HepG2 (cell line): Measurements from ENCODE around the gene HMCN1. TPM values are rescaled to one million over a fixed set of nuclear protein-coding genes. Genes with fewer than 3 reads are reported as not detected.

Experiments
- ATAC-seq: fragments of 200-7000 bp; cut with Tn5 transposase; 3 replicates; pipeline ENCODE4 v1.9.1; 2020; ENCODE audit warnings: mild to moderate bottlenecking, moderate library complexity
- BruUV-seq: library from RNA; stranded (reverse); fragments of 400-500 nt; replicated peaks from 2 replicates; lab custom pipeline; 2021; lab: Mats Ljungman, UMichigan
- CTCF ChIA-PET: fragments of 300-600 bp; formaldehyde crosslinking; extraction: SDS; loops from one replicate; lab custom pipeline; 2021; ENCODE audit warnings: low total read pairs, inconsistent platforms, low intra/inter-chr PET ratio; lab: Yijun Ruan, JAX
- POLR2A ChIA-PET: fragments of 350-600 bp; sonication (Branson Sonifier 250); formaldehyde crosslinking; loops from one replicate; lab custom pipeline; 2020; ENCODE audit warnings: antibody characterized with exemption, inconsistent platforms; lab: Yijun Ruan, JAX
- DNase-seq: peaks from one replicate; pipeline ENCODE4 v3.0.0-alpha.2; 2015; ENCODE audit warnings: low spot score
- FAIRE-seq: peaks from 3 replicates; lab custom pipeline; 2011; peaks lifted over from hg19 to GRCh38; lab: Jason Lieb, UNC
- H2AFZ ChIP-seq: one replicate; pipeline ENCODE4 v1.6.1; 2011; ENCODE audit warnings: low read length, inconsistent platforms
- H3K27ac ChIP-seq: fragments of 300-600 bp; 3 replicates; pipeline ENCODE4 v1.8.0; 2011; ENCODE audit warnings: mixed run types, mild to moderate bottlenecking, mixed read lengths, low read length, inconsistent platforms; ENCODE audit not compliant: insufficient read depth; ENCODE audit errors: extremely low read length
- H3K27me3 ChIP-seq, 2 experiments: fragments of 200-600 bp in 1 of 2; 2 replicates in 1 of 2; 3 replicates in 1 of 2; pipeline versions ENCODE4 v1.6.0 to v1.8.0; 2011; ENCODE audit warnings: low read length in 2 of 2, mild to moderate bottlenecking in 2 of 2, moderate library complexity in 2 of 2, inconsistent platforms in 1 of 2; ENCODE audit not compliant: insufficient read depth in 2 of 2, control insufficient read depth in 1 of 2
- H3K36me3 ChIP-seq, 2 experiments: fragments of 200-600 bp in 1 of 2; replicated peaks in 1 of 2; 2 replicates in 1 of 2; 3 replicates in 1 of 2; pipeline versions ENCODE4 v1.5.1 to v1.8.0; 2011; ENCODE audit warnings: low read length in 2 of 2, inconsistent platforms in 1 of 2; ENCODE audit not compliant: insufficient read depth in 2 of 2, control insufficient read depth in 1 of 2
- H3K4me1 ChIP-seq: 2 replicates; pipeline ENCODE4 v1.5.1; 2012; ENCODE audit warnings: low read length, inconsistent platforms; ENCODE audit not compliant: insufficient read depth
- H3K4me2 ChIP-seq: 2 replicates; pipeline ENCODE4 v1.6.0; 2011; ENCODE audit warnings: low read depth, low read length, inconsistent platforms
- H3K4me3 ChIP-seq, 3 experiments: fragments of 200-600 bp in 1 of 3; sonication (generic), shearing (Covaris generic) in 1 of 3; replicated peaks in 1 of 3; 2 replicates each; pipeline ENCODE4 v1.5.1; 2011 to 2016; ENCODE audit warnings: low read length in 3 of 3, inconsistent platforms in 2 of 3, low read depth in 2 of 3, mild to moderate bottlenecking in 2 of 3, control low read depth in 1 of 3, mixed read lengths in 1 of 3; ENCODE audit not compliant: insufficient read depth in 1 of 3
- H3K79me2 ChIP-seq: one replicate; pipeline ENCODE4 v1.6.1; 2011; ENCODE audit warnings: low read length, inconsistent platforms; ENCODE audit not compliant: insufficient read depth
- H3K9ac ChIP-seq: 2 replicates; pipeline ENCODE4 v1.6.0; 2011; ENCODE audit warnings: mild to moderate bottlenecking, low read depth, low read length, inconsistent platforms; ENCODE audit not compliant: insufficient read depth
- H3K9me3 ChIP-seq: 2 replicates; pipeline ENCODE4 v1.5.1; 2012; ENCODE audit warnings: mild to moderate bottlenecking, low read length
- H4K20me1 ChIP-seq: 2 replicates; pipeline ENCODE4 v1.6.0; 2011; ENCODE audit warnings: inconsistent platforms, mild to moderate bottlenecking, low read length, moderate library complexity; ENCODE audit not compliant: insufficient read depth
- DRAP1 ChIP-seq: IDR thresholded peaks from 2 replicates; pipeline ENCODE4 v1.6.1; 2016; ENCODE audit warnings: missing genetic modification reagents, missing compliant biosample characterization
- ELK4 ChIP-seq: sonication (generic); formaldehyde crosslinking; IDR thresholded peaks from 2 replicates; pipeline ENCODE4 v1.9.0; 2021; ENCODE audit warnings: missing genetic modification reagents, borderline replicate concordance
- HOXA3 ChIP-seq: sonication (generic); formaldehyde crosslinking; IDR thresholded peaks from 2 replicates; pipeline ENCODE4 v1.5.0; 2020; ENCODE audit warnings: missing genetic modification reagents
- HOXA9 ChIP-seq: sonication (generic); formaldehyde crosslinking; IDR thresholded peaks from 2 replicates; pipeline ENCODE4 v1.8.1; 2022; ENCODE audit warnings: missing genetic modification reagents, mild to moderate bottlenecking, moderate library complexity, borderline replicate concordance
- MLX ChIP-seq: IDR thresholded peaks from 2 replicates; pipeline ENCODE4 v1.6.1; 2016
- NBN ChIP-seq: fragments of 450-650 bp; conservative IDR thresholded peaks from 2 replicates; pipeline ENCODE4 v1.6.1; 2017
- PHB2 ChIP-seq: fragments of 450-650 bp; IDR thresholded peaks from 2 replicates; pipeline ENCODE4 v1.6.1; 2018; ENCODE audit not compliant: partially characterized antibody
- SIX4 ChIP-seq: sonication (generic); formaldehyde crosslinking; IDR thresholded peaks from 2 replicates; pipeline ENCODE4 v1.4.0; 2020; ENCODE audit warnings: missing genetic modification reagents
- SNAI1 ChIP-seq: sonication (generic); formaldehyde crosslinking; IDR thresholded peaks from 2 replicates; pipeline ENCODE4 v1.5.0; 2020; ENCODE audit warnings: mild to moderate bottlenecking, missing genetic modification reagents, borderline replicate concordance
- ZGPAT ChIP-seq: IDR thresholded peaks from 2 replicates; pipeline ENCODE4 v1.6.1; 2016; ENCODE audit warnings: mild to moderate bottlenecking
- ZNF17 ChIP-seq: sonication (generic); formaldehyde crosslinking; IDR thresholded peaks from 2 replicates; pipeline ENCODE4 v1.5.0; 2020; ENCODE audit warnings: mild to moderate bottlenecking, missing genetic modification reagents
- ZNF296 ChIP-seq: sonication (generic); formaldehyde crosslinking; conservative IDR thresholded peaks from 2 replicates; pipeline ENCODE4 v1.5.0; 2020; ENCODE audit warnings: mild to moderate bottlenecking, missing genetic modification reagents
- ZSCAN9 ChIP-seq: IDR thresholded peaks from 2 replicates; pipeline ENCODE4 v1.6.1; 2016; ENCODE audit warnings: borderline replicate concordance
- WGBS: methylation state at CpG from one replicate; pipeline ENCODE4 v1.1.6; 2017; ENCODE audit warnings: low lambda C conversion rate; 5-methylcytosine and 5-hydroxymethylcytosine counted together
- in situ Hi-C: cut with HindIII; loops from 2 replicates; pipeline ENCODE4 v1.10.0; 2017; ENCODE audit warnings: low pct_unique_long_range_greater_than_20kb; ENCODE audit not compliant: extremely low pct_ligation_motif_present
- intact Hi-C: fragments of 100-400 bp; cut with micrococcal nuclease; formaldehyde crosslinking; loops from one replicate; pipeline ENCODE4 v1.10.0; 2022; ENCODE audit not compliant: unreplicated experiment
- polyA plus RNA-seq, 8 experiments: library from polyadenylated mRNA; depleted of rRNA in 3 of 8; stranded (reverse) in 7 of 8; unstranded in 1 of 8; fragments of >200 nt; fragmentation: Illumina TruSeq in 4 of 8; extraction: Trizol in 4 of 8; gene quantifications; 2 replicates each; pipeline versions ENCODE4 v1.2.1 to v1.2.3, GENCODE V29; 2011 to 2016; ENCODE audit warnings: low read depth in 4 of 8, missing spikeins in 1 of 8, mixed read lengths in 1 of 8; ENCODE audit not compliant: insufficient read depth in 1 of 8
- total RNA-seq, 5 experiments: library from RNA; depleted of rRNA; stranded (reverse); fragments of >200 nt; fragmentation: Illumina TruSeq; extraction: Trizol; gene quantifications; 2 replicates each; pipeline ENCODE4 v1.2.3, GENCODE V29; 2016; ENCODE audit warnings: low read depth in 1 of 5

The HMCN1 gene
- total and polyA plus RNA-seq, 2 of the 13 experiments (the other 11 are each of a cell fraction or from before 2014, with no cell fraction given) = 0.03 TPM; not detected in 1

- H3K4me1 ChIP-seq = no peaks in the 10 kb centered on the region
- H4K20me1 ChIP-seq = no peaks in the 10 kb centered on the region
- H3K27ac ChIP-seq = no peak overlapping the region
- ChIA-PET CTCF (no interaction called here), POLR2A (no interaction called here)
- no peaks in the 10 kb centered on the region for H3K79me2 ChIP-seq
- no peak for DNase-seq
- in situ Hi-C loops (no loop called here), intact Hi-C loops (no loop called here)
- H3K9me3 ChIP-seq = no peaks in the 10 kb centered on the region
- no peak for FAIRE-seq
- no peak overlapping the region for H3K9ac ChIP-seq
- no peak overlapping the region for H3K4me2 ChIP-seq
- BruUV-seq = no TSS peak
- TF ChIP-seq HOXA3 (CRISPR knock-in tag) (no peak), HOXA9 (CRISPR knock-in tag) (no peak), ZNF17 (CRISPR knock-in tag) (no peak), PHB2 (no peak), ZGPAT (no peak), ELK4 (CRISPR knock-in tag) (no peak), NBN (no peak), MLX (CRISPR knock-in tag) (no peak), ZSCAN9 (CRISPR knock-in tag) (no peak), SIX4 (no peak), SNAI1 (no peak), ZNF296 (CRISPR knock-in tag) (no peak), DRAP1 (CRISPR knock-in tag) (no peak)
- 2% methylated on average over 4 of the region's 4 CpGs for WGBS
- H3K36me3 ChIP-seq = no peaks in the 10 kb centered on the region
- no peak overlapping the region for H2AFZ ChIP-seq
- H3K4me3 ChIP-seq = no peak overlapping the region
- ATAC-seq = no peak
- no peaks in the 10 kb centered on the region for H3K27me3 ChIP-seq
Measured at GRCh38 chr1:185969028-185969427, 234.8 kb downstream of the HMCN1 start.
